GM12801 (cell line): ENCODE results near the gene PLEKHA8.

Experiments
- CTCF ChIP-seq: IDR thresholded peaks from one replicate; pipeline ENCODE4 v1.5.1; 2011; ENCODE audit warnings: control low read depth; ENCODE audit not compliant: insufficient read length; ENCODE audit errors: extremely low read depth

Gene PLEKHA8

GRCh38 chr7:30159163-30159562 is 131.0 kb downstream of the PLEKHA8 start:
- no peak for TF ChIP-seq CTCF

- no peak for TF ChIP-seq CTCF
Observed at GRCh38 chr7:30159698-30160143, 131.5 kb downstream of the PLEKHA8 start.

GRCh38 chr7:30160329-30160728 is 132.1 kb downstream of the PLEKHA8 start:
- TF ChIP-seq CTCF = no peak

- no peak for TF ChIP-seq CTCF
Observed at GRCh38 chr7:30162133-30162532, 133.9 kb downstream of the PLEKHA8 start.

- no peak for TF ChIP-seq CTCF
Observed at GRCh38 chr7:30162622-30163124, 134.5 kb downstream of the PLEKHA8 start.

GRCh38 chr7:30163231-30163894 is 135.2 kb downstream of the PLEKHA8 start:
- no peak for TF ChIP-seq CTCF

- TF ChIP-seq CTCF = no peak
Observed at GRCh38 chr7:30164567-30164966, 136.4 kb downstream of the PLEKHA8 start.

- no peak for TF ChIP-seq CTCF
Observed at GRCh38 chr7:30165590-30165989, 137.4 kb downstream of the PLEKHA8 start.
